K562 (cell line): Measurements from ENCODE around the gene LCA5. TPM values are rescaled to one million over a fixed set of nuclear protein-coding genes. Genes with fewer than 3 reads are reported as not detected.

ENCODE experiments used
- ATAC-seq: fragments of 200-7000 bp; cut with Tn5 transposase; 3 replicates; pipeline ENCODE4 v1.9.1; 2020; ENCODE audit warnings: moderate library complexity
- BruUV-seq: library from RNA; stranded (reverse); fragments of 400-500 nt; replicated peaks from 2 replicates; lab custom pipeline; 2021; lab: Mats Ljungman, UMichigan
- CTCF ChIA-PET: fragments of 300-600 bp; formaldehyde crosslinking; extraction: SDS; loops from one replicate; lab custom pipeline; 2021; ENCODE audit warnings: low intra/inter-chr PET ratio; lab: Yijun Ruan, JAX
- POLR2A ChIA-PET: fragments of 300-600, 350-650 bp; sonication (Branson Sonifier 250); formaldehyde crosslinking; extraction: SDS; loops from one replicate; lab custom pipeline; 2021; ENCODE audit warnings: antibody characterized with exemption, inconsistent platforms; lab: Yijun Ruan, JAX
- DNase-seq, 4 experiments: peaks; one replicate each; pipeline versions ENCODE4 v3.0.0 to v3.0.0-alpha.2; 2011 to 2018; ENCODE audit warnings: low spot score in 3 of 4, mixed read lengths in 3 of 4; ENCODE audit errors: extremely low read depth in 1 of 4
- FAIRE-seq: peaks from 2 replicates; lab custom pipeline; 2011; peaks lifted over from hg19 to GRCh38; lab: Jason Lieb, UNC
- H2AFZ ChIP-seq: 2 replicates; pipeline ENCODE4 v1.6.0; 2011; ENCODE audit warnings: low read depth, low read length, control low read depth, inconsistent platforms
- H3K27ac ChIP-seq: fragments of 200-600 bp; 3 replicates; pipeline ENCODE4 v1.8.0; 2011; ENCODE audit warnings: low read depth, mild to moderate bottlenecking, control low read depth, inconsistent platforms, low read length, moderate library complexity, mixed read lengths; ENCODE audit errors: extremely low read depth
- H3K27me3 ChIP-seq, 2 experiments: fragments of 300-600 bp in 1 of 2; 2 replicates in 1 of 2; 3 replicates in 1 of 2; pipeline versions ENCODE4 v1.6.0 to v1.8.0; 2011; ENCODE audit warnings: inconsistent platforms in 2 of 2, low read length in 2 of 2, mild to moderate bottlenecking in 1 of 2, mixed read lengths in 1 of 2, moderate library complexity in 1 of 2; ENCODE audit not compliant: control insufficient read depth in 2 of 2, insufficient read depth in 2 of 2
- H3K36me3 ChIP-seq: fragments of 300-600 bp; 3 replicates; pipeline ENCODE4 v1.8.0; 2011; ENCODE audit warnings: mild to moderate bottlenecking, low read length, inconsistent platforms; ENCODE audit not compliant: control insufficient read depth, insufficient read depth
- H3K4me1 ChIP-seq, 2 experiments: fragments of 200-600 bp in 1 of 2; replicated peaks in 1 of 2; 2 replicates in 1 of 2; 3 replicates in 1 of 2; pipeline versions ENCODE4 v1.5.1 to v1.8.0; 2011; ENCODE audit warnings: inconsistent platforms in 2 of 2, low read length in 2 of 2, mild to moderate bottlenecking in 1 of 2, mixed read lengths in 1 of 2, moderate library complexity in 1 of 2; ENCODE audit not compliant: control insufficient read depth in 2 of 2, insufficient read depth in 2 of 2
- H3K4me2 ChIP-seq: 2 replicates; pipeline ENCODE4 v1.6.1; 2011; ENCODE audit warnings: low read length, control low read depth, inconsistent platforms, mixed read lengths; ENCODE audit not compliant: insufficient read depth
- H3K4me3 ChIP-seq: fragments of 200-600 bp; sonication (generic), shearing (Covaris generic); 2 replicates; pipeline ENCODE4 v1.5.1; 2016; ENCODE audit warnings: control low read depth, inconsistent platforms
- H3K79me2 ChIP-seq: fragments of 200-600 bp; 3 replicates; pipeline ENCODE4 v1.8.0; 2011; ENCODE audit warnings: low read length, inconsistent platforms; ENCODE audit not compliant: control insufficient read depth, insufficient read depth
- H3K9ac ChIP-seq, 2 experiments: 2 replicates each; pipeline versions ENCODE4 v1.6.0 to v1.6.1; 2011; ENCODE audit warnings: low read depth in 2 of 2, low read length in 2 of 2, control low read depth in 1 of 2, inconsistent platforms in 1 of 2, mild to moderate bottlenecking in 1 of 2, mixed read lengths in 1 of 2; ENCODE audit not compliant: insufficient read depth in 1 of 2
- H3K9me1 ChIP-seq: one replicate; pipeline ENCODE4 v1.6.0; 2011; ENCODE audit warnings: inconsistent platforms, mild to moderate bottlenecking, low read length, moderate library complexity; ENCODE audit not compliant: control insufficient read depth, insufficient read depth
- H3K9me3 ChIP-seq: replicated peaks from 2 replicates; pipeline ENCODE4 v1.5.1; 2011; ENCODE audit warnings: low read depth, low read length, inconsistent platforms; ENCODE audit not compliant: control insufficient read depth, insufficient read depth
- H4K20me1 ChIP-seq: replicated peaks from 2 replicates; pipeline ENCODE4 v1.6.1; 2011; ENCODE audit warnings: low read length, inconsistent platforms, mixed read lengths; ENCODE audit not compliant: control insufficient read depth, insufficient read depth
- ADNP ChIP-seq: fragments of 200-800 bp; sonication (Bioruptor generic); IDR thresholded peaks from 2 replicates; pipeline ENCODE4 v1.6.1; 2016; ENCODE audit warnings: missing genetic modification characterization, missing compliant biosample characterization
- CEBPG ChIP-seq, 3 experiments: fragments of 200-800 bp in 1 of 3; sonication (Bioruptor generic) in 1 of 3; sonication (generic) in 1 of 3; formaldehyde crosslinking in 1 of 3; IDR thresholded peaks in 2 of 3; conservative IDR thresholded peaks in 1 of 3; 2 replicates each; pipeline versions ENCODE4 v1.6.1 to v1.8.0; 2016 to 2022; ENCODE audit warnings: missing compliant biosample characterization in 2 of 3, missing genetic modification characterization in 2 of 3, mild to moderate bottlenecking in 1 of 3, missing genetic modification reagents in 1 of 3
- EGR1 ChIP-seq: fragments of 450-650 bp; conservative IDR thresholded peaks from 2 replicates; pipeline ENCODE4 v1.6.1; 2017; ENCODE audit warnings: mild to moderate bottlenecking
- ELF1 ChIP-seq: fragments of 200-800 bp; sonication (Bioruptor generic); IDR thresholded peaks from 2 replicates; pipeline ENCODE4 v1.6.1; 2016; ENCODE audit warnings: missing genetic modification characterization, missing compliant biosample characterization
- EWSR1 ChIP-seq: fragments of 450-650 bp; IDR thresholded peaks from 2 replicates; pipeline ENCODE4 v1.6.1; 2018; ENCODE audit warnings: borderline replicate concordance, mild to moderate bottlenecking, low read depth, moderate library complexity; ENCODE audit not compliant: partially characterized antibody
- FOXJ3 ChIP-seq: sonication (generic); formaldehyde crosslinking; IDR thresholded peaks from 2 replicates; pipeline ENCODE4 v1.4.0; 2020; ENCODE audit warnings: mild to moderate bottlenecking, missing genetic modification reagents
- GABPB1 ChIP-seq: sonication (generic); formaldehyde crosslinking; IDR thresholded peaks from 2 replicates; pipeline ENCODE4 v1.8.0; 2022; ENCODE audit warnings: mild to moderate bottlenecking, missing genetic modification reagents
- MAFG ChIP-seq: fragments of 450-650 bp; conservative IDR thresholded peaks from 2 replicates; pipeline ENCODE4 v1.6.1; 2016; ENCODE audit warnings: missing genetic modification characterization, missing compliant biosample characterization
- SREBF1 ChIP-seq: fragments of 150-350 bp; IDR thresholded peaks from 2 replicates; pipeline ENCODE4 v1.6.1; 2014; ENCODE audit warnings: antibody characterized with exemption, low read depth, low read length, borderline replicate concordance
- SREBF2 ChIP-seq: sonication (generic); formaldehyde crosslinking; IDR thresholded peaks from 2 replicates; pipeline ENCODE4 v1.4.0; 2020; ENCODE audit warnings: mild to moderate bottlenecking, missing genetic modification reagents
- TAL1 ChIP-seq: fragments of 450-650 bp; IDR thresholded peaks from 2 replicates; pipeline ENCODE4 v1.6.1; 2016; ENCODE audit warnings: mild to moderate bottlenecking
- ZNF197 ChIP-seq: fragments of 200-800 bp; sonication (Bioruptor generic); IDR thresholded peaks from 2 replicates; pipeline ENCODE4 v1.6.1; 2016; ENCODE audit warnings: low read depth, missing genetic modification characterization, missing compliant biosample characterization
- WGBS: fragments of 100-300 bp; shearing (Covaris generic); methylation state at CpG from one replicate; pipeline ENCODE4 v1.1.6; 2016; ENCODE audit warnings: low coverage, mixed read lengths; ENCODE audit not compliant: insufficient coverage; ENCODE audit errors: missing lambda C conversion rate; 5-methylcytosine and 5-hydroxymethylcytosine counted together
- in situ Hi-C: fragments of 300-500 bp; cut with MboI; formaldehyde crosslinking; loops from 4 replicates; pipeline ENCODE4 v1.15.0; 2018; ENCODE audit warnings: inconsistent platforms, mixed read lengths
- intact Hi-C: fragments of 100-400 bp; cut with micrococcal nuclease; formaldehyde crosslinking; loops from 2 replicates; pipeline ENCODE4 v1.14.2; 2022
- polyA plus RNA-seq, 8 experiments: library from polyadenylated mRNA; depleted of rRNA in 4 of 8; stranded (reverse) in 5 of 8; unstranded in 3 of 8; fragments of >200 nt; fragmentation: Nextera tagmentation in 2 of 8; fragmentation: Illumina TruSeq in 1 of 8; extraction: Ambion mirVana in 2 of 8; extraction: Trizol in 1 of 8; gene quantifications; 2 replicates each; pipeline versions ENCODE4 v1.2.1 to v1.2.3, GENCODE V29; 2011 to 2014; ENCODE audit warnings: inconsistent platforms in 1 of 8, missing spikeins in 1 of 8
- total RNA-seq, 7 experiments: library from RNA; depleted of rRNA in 6 of 7; stranded (reverse); fragments of >200 nt in 6 of 7; fragmentation: Illumina TruSeq in 2 of 7; extraction: Trizol in 2 of 7; gene quantifications; 2 replicates each; pipeline versions ENCODE4 v1.2.1 to v1.2.3, GENCODE V29; 2011 to 2021; ENCODE audit warnings: low replicate concordance in 1 of 7
- TF ChIP-seq, protein P1 (sequence below): sonication (generic); formaldehyde crosslinking; IDR thresholded peaks from 2 replicates; pipeline ENCODE4 v1.8.0; 2022; ENCODE audit warnings: missing genetic modification reagents, mild to moderate bottlenecking, borderline replicate concordance

LCA5 gene
- total and polyA plus RNA-seq, 9 of the 15 experiments (the other 6 are each of a cell fraction or from before 2014, with no cell fraction given): 1.0 to 3.4 (median 1.8) TPM

DNA sequence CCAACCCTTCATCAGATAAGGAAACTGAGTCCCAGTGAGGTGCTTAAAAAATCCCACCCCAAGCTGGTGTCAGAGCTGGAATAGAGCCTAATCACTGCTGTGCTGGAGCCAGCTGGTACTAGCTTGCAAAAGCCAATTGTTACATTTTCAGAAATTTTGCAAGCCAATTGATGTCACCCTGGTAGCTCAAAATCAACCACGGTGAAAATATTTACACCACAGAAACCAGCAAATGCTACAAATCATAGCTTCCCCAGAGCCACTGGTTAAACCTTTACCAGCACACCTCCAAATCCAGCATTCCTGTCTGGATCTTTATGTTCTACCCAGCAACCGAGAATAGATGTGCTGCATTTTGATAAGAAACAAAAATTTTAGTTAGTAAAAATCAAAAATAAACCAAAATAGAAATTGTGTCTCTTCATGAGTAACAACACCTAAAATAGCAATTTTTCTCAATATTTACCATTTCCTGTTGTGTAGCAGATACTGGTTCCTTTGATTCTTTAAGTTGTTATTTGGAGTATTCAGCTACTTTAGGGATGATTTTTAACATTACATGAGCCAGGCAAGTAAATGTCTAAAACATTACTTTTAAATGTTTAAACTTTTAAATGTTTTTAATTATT lies 7.2 kb upstream of the LCA5 start:
- FAIRE-seq: no peak
- Histone ChIP-seq H3K4me3 (no peak overlapping the region), H3K4me2 (peak overlapping the region; percentile 65)
- TF ChIP-seq EWSR1 (no peak), CEBPG (CRISPR knock-in tag; IDR thresholded peaks at IDR 0.05) (no peak), CEBPG (tag; conservative IDR thresholded peaks at IDR 0.05 in 1 of 2, IDR thresholded peaks at IDR 0.05 in 1 of 2) (no peak), TAL1 (no peak), ELF1 (tag) (0 out of 2 replicates have a peak, but pooled peaks have one; percentile 9), SREBF1 (no peak), GABPB1 (CRISPR knock-in tag) (no peak), EGR1 (no peak), MAFG (tag) (no peak), SREBF2 (CRISPR knock-in tag) (no peak), ADNP (tag) (0 out of 2 replicates have a peak, but pooled peaks have one; percentile 23), FOXJ3 (CRISPR knock-in tag) (no peak), ZNF197 (CRISPR knock-in tag) (0 out of 2 replicates have a peak, but pooled peaks have one; percentile 7)
- TF ChIP-seq, protein P1, sequence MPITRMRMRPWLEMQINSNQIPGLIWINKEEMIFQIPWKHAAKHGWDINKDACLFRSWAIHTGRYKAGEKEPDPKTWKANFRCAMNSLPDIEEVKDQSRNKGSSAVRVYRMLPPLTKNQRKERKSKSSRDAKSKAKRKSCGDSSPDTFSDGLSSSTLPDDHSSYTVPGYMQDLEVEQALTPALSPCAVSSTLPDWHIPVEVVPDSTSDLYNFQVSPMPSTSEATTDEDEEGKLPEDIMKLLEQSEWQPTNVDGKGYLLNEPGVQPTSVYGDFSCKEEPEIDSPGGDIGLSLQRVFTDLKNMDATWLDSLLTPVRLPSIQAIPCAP (CRISPR knock-in tag): no peak

More for the DNA sequence above, 7.2 kb upstream of the LCA5 start:
- ChIA-PET CTCF (no interaction called here), POLR2A (interaction anchor here (0.7 to 1.8 kb wide), 8 partner anchors 9 to 157 kb away, joined by 3 to 6 read pairs (median 4); no protein-coding TSS in a partner anchor)
- peak overlapping the region; percentile 91 for H3K27ac ChIP-seq
- no peaks in the 10 kb centered on the region for H4K20me1 ChIP-seq
- no peaks in the 10 kb centered on the region for H3K27me3 ChIP-seq
- H3K9ac ChIP-seq: peak overlapping the region in 1 of 2 experiments; percentile 64; a peak in 2 of 4 replicates
- DNase-seq: peak in 1 of 4 experiments; percentile 51
- H3K79me2 ChIP-seq: peaks cover 17% of the 10 kb centered on the region
- no peaks in the 10 kb centered on the region for H3K9me1 ChIP-seq
- ATAC-seq: peak; percentile 43
- BruUV-seq: TSS peak; percentile 86
- in situ Hi-C loops: no loop called here
- H3K36me3 ChIP-seq: peaks cover 10% of the 10 kb centered on the region; the same call in 2 of the 3 replicates
- 7% methylated on average over 2 of the region's 2 CpGs for WGBS
- H2AFZ ChIP-seq: peak overlapping the region; percentile 21; the same call in 1 of the 2 replicates
- no peaks in the 10 kb centered on the region for H3K9me3 ChIP-seq
- intact Hi-C loops: loop anchor here (2.0 kb wide), 2 partner anchors 20 to 78 kb away; no protein-coding TSS in a partner anchor
- H3K4me1 ChIP-seq: peaks cover 0 to 40% of the 10 kb centered on the region in 2 experiments; a peak in 3 of 5 replicates
